GM19238 (cell line): ENCODE measurements around the gene TOB2.

ENCODE experiments used
- DNase-seq: peaks from one replicate; pipeline ENCODE4 v3.0.0; 2011; ENCODE audit warnings: low spot score; ENCODE audit not compliant: insufficient read length

TOB2 gene

GRCh38 chr22:41387341-41387740, 59.3 kb downstream of the TOB2 start:
- DNase-seq, result no peak

DNA sequence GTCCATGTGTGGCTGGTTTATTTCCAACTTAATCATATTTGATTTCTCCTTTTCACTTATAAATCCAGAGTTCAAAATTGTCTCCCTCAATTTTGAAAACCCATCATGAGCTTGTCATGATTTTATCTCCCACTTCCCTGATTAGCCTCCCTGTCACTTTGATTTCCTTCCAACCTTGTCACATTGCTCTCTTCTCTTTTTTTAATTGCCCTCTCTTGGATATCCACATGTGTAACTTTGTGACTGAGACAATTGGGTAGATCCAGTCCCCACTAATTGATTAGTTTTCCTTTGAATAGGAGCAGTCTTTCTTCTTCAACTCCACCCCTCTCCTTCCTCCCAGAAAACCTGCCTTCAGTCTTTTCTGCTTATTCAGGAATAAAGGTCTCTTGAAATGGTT, 62.5 kb downstream of the TOB2 start:
- no peak for DNase-seq
